GM18861 (cell line): ENCODE results near the gene CHADL.
A peak's percentile ranks its signal among the peaks of the same experiment; 100 is the strongest.

Experiments
- ATAC-seq: cut with Tn5 transposase; IDR thresholded peaks from one replicate; pipeline ENCODE4 v1.9.1; 2021; ENCODE audit not compliant: unreplicated experiment

CHADL gene

DNA sequence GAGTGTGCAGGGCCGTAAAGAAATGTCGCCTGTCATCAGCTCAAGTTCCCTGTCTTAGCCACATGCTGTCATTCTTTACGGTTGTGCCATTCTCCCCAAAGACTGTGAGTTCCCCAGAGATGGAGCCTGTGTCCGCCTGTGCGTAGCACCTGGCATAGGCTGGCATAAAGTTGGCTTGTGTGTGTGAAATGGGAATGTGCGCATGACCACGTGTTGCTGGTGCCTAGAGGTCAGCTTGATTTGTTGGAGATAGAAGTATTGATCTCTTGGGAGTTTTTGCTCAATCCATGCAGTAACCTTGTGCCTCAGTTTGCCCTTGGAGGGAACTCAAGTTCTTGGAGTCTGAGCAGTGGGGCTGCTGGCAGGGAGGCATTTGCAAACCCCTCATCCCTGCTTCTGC, 9.4 kb downstream of the CHADL start:
- no peak for ATAC-seq

DNA sequence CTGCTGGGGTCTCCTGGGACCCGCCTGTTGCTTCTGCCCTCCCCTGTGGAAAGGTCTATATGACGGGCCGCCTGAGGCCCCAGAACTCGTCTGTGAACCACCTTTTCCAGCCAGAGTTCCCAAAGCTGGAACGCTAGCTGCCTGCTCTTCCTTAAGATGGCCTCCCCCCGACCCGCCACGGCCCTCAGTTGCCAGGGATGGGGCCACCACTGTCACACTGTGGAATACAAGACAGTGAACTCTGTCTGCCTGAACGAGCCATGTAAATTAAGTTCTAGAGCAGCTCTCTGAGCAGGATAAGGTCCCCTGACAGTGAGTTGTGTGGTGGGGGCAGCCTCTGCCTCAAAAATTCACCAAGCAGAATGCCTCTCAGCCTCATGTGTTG, 10.3 kb downstream of the CHADL start:
- no peak for ATAC-seq

DNA sequence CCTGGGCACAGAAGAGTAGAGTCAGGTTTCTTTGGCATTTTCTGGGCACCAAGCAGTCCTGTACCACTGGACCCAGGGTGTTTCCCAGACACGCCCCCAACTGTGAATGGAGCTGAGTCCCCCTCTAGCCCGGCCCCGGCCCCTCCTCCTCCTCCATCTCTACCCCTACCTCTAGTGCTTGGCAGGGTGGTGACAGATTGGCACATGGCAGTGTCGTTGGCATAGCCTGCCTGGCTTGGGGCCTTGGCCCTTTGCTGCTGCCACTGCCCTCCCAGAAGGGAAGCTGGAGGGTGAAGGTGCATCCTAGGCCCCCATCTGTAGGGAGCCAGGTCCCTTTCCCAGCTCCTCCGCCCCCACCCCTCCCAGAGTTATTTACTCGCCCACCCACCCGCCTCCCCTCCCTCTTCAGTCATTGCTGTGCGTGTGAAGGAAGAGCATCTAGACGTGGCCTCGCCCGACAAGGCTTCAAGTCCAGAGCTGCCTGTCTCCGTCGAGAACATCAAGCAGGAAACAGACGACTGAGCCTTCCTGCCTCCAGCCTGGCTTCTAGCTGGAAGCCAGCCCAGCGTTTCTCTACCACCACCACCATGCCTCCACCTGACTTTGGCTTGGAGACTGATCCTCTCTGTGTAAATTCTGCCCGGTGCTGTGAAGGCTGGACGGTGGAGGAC, 10.9 kb downstream of the CHADL start:
- ATAC-seq: no peak

DNA sequence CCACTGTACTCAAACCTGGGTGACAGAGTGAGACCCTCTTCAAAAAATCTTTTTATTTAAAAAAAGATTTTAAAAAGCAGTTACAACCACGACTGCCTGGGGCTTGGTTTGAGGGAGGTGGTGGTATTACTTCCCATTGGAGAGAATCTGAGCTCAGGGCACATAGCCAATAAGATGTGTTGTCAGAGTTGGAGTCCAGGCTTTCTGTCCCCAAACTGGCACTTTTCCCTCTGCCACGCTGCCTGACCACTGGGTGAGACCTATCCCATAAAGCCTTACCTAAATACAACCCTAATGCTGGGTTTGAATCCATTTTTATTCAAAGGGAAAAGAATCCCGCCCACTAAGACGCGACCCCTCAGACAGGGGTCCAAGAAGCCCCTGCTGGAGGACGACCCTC, 11.5 kb downstream of the CHADL start:
- no peak for ATAC-seq

DNA sequence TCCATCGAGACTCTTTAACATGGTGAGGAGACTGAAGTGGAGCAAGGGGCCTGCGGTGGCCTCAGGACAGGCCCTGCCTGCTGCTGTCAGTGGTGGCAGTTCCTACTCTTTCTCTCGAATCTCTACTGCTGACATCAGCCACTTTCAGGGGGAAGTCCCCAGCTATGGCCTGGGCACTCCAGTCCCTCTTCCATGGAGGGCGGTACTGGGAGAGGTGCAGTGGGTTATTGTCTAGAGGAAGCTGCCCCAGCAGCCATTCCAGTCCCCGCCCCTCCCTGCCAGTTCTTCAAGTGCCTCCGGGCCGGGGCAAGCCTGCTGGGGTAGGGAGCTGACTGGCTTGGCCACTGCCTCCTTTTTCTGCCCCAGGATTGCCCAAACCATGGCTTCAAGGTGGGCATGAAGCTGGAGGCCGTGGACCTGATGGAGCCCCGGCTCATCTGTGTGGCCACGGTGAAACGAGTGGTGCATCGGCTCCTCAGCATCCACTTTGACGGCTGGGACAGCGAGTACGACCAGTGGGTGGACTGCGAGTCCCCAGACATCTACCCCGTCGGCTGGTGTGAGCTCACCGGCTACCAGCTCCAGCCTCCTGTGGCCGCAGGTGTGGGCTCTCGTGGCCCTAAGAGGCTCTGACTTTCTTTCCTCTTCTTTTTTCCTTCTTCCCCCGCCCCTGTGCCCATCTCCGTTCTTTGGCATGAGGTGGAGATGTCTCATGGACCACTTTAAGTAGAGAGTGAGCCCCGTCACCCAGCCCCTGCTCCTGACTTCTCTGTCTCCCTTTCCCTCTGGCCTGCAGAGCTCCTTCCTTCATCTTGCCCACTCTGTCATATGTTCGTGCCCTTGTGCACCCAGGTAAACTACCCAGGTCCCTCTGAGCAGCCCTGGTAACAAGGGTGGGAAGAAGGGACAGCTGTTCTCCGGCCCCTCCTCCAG, 13.7 kb downstream of the CHADL start:
- no peak for ATAC-seq

DNA sequence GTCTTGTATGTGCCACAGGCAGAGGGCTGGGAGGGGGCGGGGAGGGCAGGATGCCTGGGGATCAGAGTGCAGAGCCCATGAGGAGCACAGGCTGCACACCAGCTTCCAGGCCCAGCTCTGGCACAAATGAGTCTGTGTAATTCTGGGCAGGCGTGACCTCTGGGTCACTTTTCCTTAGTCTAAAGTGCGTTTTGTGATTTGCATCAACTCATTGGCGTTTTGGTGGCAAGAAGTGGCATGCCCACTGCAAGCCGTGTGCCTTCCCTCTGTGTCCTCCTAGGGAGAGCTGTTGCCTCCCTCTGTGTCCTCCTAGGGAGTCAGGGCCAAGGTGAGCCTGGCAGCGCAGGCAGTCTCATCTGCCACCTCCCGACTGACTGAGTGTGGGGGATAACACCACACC, 17.2 kb downstream of the CHADL start:
- ATAC-seq: no peak

DNA sequence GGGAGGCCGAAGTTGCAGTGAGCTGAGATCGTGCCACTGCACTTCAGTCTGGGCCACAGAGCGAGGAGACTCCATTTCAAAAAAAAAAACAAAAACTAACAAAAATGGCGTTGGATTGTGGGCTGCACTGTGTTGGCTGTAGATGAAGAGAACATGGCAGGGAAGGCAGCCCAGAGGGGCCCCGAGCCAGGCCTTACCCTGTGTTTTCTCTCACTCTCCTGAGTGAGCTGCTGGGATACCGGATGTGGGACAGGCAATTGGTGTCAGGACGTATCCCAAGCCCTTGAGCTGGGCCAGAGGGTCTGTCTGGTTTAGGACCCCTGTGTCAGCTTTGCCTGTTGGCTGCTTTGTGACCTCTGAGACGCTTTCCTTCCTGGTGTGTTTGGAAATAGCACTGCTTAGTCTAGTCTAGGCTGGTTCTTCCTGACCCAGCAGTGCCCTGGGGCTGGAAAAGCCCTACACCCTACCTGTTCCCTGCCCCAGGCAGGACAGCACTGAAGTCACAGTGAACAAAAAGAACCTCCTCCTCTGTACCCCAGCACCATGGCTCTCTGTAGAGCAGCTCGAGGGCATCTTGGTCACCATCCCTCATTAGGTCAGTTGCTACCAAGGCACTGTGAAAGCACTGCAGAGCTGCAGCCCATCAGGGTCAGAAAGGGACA, 17.8 kb downstream of the CHADL start:
- no peak for ATAC-seq

DNA sequence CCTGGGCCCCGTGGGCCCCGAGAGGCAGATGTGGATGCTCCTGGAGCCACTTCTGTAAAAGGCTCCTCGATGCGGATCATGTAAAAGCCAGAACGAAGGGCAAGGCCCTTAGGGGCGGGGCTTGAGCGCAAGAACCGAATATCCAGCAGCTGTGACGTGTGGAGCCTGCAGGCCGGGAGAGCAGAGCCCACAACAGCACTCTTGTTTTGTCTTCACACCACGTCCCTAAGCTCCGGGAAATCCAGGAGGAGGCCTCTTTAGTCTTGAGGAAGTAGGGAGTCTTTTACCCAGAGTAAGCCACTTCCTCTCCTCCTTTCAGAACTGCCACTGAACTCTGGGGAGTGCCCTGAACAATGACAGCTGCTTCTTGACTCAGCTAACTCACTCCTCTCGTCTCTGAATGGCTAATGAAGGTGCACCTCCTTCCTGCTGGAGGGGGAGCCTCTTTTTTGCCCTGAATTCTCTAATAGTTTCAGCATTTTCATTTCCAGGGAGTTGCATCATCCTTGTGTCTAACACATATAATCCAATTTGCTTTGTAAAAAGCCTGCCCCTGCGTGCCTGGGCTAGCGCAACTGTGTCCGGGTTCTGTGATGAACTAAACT, 23.1 kb downstream of the CHADL start:
- ATAC-seq: no peak

DNA sequence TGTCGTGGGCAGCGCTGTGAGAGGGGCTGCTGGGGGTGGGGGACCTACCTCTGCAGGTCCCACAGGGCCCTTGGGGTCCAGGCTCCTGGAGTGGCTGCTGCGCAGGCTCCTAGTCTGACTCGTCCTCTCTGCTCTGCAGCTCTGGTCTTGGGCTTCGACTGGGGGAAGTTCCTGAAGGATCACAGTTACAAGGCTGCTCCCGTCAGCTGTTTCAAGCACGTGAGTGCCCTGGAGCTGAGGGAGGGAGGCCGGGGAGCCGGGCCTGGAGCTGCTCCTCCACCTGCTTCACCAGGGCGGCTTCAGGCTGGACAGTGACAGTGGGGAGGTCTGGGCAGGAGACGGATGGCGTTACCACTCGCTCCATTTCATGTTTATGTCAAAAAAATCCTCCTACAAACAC, 23.7 kb downstream of the CHADL start:
- ATAC-seq: no peak

DNA sequence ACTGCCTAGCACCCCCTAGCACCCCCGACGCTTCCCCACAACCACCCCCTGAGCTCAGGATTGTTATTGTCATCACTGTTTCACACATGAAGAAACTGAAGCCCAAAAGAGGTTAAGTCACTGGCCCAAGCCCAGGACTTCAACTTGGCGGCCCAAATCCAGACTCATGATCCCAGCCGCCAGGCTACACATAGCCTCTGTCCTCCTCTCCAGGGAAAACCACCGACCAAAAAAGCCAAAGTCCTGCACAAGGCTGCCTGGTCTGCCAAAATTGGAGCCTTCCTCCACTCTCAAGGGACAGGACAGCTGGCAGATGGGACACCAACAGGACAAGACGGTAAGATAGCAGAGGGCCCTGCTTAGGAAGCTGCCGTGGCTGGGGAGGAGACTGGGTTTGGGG, 24.8 kb downstream of the CHADL start:
- no peak for ATAC-seq

DNA sequence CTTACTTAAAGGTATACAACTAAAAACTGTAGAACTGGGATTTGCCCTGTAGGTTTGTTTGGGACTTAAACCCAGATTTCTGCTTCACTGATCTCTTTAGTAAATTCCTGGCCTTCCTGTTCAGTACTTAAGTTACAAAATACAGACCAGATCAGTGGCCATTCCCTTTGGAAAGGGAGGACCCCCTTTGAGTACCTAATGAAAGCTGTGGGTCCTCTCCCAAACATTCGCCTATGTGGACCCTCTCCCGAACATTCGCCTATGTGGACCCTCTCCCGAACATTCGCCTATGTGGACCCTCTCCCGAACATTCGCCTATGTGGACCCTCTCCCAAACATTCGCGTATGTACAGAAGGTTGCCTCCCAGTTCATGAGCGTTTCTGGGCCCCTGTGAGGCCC, 25.3 kb downstream of the CHADL start:
- no peak for ATAC-seq

DNA sequence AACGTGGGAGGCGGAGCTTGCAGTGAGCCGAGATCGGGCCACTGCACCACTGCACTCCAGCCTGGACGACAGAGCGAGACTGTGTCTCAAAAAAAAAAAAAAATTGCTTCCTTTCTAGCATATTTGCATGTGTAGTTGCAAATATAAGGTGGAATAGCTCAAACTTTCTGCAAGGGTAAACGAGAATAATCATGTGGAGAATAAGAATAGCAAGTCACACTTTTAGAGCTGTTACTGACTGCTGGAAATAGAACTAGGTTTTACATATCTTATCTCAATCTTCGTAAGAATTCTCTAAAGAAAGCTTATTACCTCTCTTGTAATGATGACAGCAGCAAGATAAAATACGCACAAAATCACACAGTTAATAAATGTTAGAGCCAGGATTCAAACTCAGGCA, 34.0 kb downstream of the CHADL start:
- ATAC-seq: no peak

DNA sequence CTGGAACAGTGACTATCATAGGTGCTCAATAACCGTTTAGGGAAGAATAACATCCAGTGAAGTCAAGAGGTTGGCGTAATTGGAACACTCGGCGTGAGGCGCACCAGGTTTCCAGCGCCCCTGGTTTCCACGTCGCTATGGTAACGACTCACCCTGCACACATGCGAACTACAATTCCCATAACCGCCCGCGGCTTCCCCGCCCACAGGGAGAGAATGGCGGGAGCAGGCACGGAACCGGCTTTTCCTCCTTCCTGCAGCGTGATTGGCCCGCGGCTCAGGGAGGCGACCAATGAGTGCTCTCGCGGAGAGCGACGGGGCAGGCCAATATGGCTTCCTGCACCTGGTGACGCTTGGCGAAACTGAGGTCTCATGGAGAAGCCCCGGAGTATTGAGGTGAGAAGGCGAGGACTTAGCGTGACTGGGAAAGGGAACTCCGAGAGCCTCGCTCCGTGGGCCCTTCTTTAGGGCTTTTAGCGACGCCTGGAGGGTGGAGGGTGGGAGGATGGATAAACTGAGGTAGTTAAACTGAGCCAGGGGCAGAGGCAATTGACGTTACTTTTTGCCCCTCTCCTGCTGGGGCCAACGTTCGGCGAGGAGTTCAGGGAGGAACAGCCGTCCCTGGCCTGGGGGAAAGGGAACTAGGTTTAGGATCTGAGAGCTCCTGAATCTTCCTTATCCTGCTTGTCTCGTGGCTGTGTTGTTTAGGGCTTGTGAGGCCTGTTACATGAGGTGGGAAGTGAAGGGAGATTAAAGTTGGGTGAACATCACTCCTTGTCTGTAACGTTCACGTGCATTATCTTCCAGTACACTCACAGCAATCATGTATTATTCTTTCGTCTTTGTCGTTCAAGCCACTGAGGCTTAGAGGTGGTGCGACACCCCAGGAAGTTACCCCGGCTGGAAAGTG, 35.5 kb downstream of the CHADL start, which contains the start of gene L3MBTL2:
Gene L3MBTL2 (plus strand): TSS at position 321 of the 909 bp plus-strand sequence. CDS start 51 bp downstream, at position 372.
- ATAC-seq: peak; percentile 89

DNA sequence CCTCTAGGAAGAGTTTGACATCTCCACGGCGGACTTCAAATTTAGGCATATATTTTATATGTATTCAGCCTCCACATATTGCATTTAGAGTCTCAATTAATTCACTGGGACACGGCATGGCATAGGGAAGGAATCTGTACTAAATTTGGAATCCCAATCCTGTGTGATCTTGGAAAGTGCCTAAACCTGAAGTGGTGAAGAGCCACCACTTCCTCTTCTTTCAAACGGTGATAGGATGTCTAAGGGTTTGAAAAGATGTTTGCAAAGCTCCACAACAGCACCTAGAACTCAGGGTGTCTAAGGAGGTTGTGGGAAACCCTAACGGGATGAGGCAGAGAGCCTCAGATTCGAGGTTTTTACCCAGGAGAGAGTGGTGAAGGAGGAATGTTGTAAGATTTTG, 36.7 kb downstream of the CHADL start:
- ATAC-seq: no peak

DNA sequence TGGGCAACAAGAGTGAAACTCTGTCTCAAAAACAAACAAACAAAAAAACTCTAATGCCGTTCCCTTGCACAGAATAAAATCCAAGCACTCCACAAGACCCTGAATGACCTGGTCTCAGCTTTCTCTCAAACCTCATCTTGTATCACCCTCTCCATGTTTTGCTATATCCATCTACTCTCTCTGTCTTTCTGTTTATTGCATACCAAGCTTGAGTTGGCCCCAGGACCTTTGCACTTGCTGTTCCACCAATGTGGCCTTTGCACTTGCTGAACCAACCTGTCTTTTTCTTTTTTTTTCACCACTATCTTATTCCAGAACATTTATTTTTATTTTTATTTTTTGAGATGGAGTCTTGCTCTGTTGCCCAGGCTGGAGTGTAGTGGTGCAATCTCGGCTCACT, 37.6 kb downstream of the CHADL start:
- ATAC-seq: no peak

DNA sequence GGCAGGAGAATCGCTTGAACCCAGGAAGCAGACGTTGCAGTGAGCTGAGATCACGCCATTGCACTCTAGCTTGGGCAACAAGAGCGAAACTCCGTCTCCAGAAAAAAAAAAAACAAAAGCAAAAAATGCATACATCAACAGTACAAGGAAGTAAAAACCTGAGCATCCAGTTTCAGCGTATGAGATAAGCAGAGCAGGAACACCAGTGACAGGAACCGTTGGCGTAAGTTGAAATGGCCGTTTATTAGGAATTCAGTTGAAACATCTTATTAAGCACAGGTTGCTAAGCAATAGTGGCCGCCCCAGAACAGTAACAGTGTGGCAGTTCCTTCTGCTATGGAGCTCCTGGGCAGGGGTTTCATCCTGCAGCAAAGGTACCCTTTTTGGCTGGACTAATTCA, 39.6 kb downstream of the CHADL start:
- ATAC-seq: no peak

DNA sequence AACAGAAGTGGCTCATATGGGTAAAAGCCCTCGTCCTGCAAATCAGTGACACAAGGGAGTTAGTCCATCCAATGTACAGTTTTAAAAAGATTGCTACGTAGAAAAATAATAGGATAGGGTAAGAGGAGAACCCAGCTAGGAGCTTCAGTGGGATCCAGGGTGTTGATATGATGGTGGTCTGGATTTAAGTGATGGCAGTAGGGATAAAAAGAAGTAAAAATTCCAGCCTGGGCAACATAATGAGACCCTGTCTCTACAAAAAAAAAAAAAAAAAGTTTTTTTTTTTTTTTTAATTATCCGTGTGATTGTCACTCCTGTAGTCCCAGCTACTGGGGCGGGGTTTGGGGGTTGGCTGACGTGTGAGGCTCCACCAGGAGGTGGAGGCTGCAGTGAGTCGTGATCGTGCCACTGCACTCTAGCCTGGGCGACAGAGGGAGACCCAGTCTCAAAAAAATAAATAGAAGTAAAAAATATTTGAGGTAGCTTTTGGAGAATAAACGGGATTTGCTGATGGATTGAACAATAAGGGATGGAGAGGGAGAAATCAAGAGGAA, 42.6 kb downstream of the CHADL start:
- no peak for ATAC-seq

DNA sequence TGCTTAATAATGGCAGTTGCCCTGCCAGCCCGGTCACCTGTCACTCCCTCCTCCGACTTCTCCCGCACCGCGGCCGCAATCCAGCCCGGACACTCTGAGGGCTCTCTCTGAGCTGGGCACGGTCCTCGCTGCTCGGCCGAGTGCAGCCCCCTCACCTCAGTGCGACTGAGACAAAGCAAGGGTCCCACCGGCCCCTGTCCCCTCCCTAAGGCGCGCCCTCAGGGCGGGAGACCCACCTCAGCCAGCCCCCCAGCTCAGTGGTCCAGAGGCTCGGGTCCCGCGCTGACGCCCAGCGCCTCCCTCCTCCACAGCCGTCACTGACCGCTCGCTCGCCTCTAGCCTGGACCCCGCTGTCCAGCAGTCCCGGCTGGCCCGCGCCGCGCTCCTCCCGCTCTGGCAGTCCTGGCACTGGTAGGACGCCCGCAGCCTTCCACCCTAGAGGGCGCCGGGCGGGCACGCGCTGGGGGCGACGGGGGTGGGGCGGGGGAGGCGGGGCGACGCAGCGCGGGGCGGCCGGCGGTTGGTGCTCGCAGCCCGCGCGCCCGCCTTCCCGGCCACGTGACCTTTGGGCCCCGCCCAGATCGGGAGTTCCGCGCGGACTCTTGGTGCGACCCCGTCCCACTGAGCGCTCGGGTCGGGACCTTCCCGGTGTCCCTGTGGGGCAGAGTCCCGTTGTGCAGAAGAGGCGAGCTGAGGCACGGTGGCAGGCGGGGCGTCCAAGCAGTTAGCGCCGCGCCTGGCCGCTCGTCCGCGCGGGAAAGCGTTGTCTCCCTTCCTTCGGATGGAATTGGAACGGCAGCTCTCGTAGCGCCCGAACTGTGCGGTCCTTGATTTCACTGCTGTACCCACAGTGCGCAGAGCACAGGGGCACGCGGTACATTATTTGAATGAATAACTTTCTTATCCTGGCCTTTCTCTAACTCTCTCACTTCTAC, 43.4 kb downstream of the CHADL start:
- peak; percentile 49 for ATAC-seq

DNA sequence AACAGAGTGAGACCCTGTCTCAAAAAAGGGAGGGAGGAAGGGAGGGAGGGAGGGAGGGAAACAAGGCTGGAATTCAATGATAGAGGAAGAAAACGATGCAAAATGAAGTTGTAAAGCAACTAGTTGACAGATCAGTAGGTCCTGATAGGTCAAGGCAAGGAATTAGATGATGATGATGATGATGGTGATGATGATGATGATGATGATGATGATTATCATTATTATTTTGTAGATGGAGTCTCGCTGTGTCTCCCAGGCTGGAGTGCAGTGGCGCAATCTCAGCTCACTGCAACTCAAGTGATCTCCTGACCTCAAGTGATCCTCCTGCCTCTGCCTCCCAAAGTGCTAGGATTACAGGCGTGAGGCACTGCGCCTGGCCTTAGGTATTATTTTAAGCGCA, 46.9 kb downstream of the CHADL start:
- ATAC-seq: no peak
